MCF 10A (cell line): ENCODE data around the gene EHBP1. TPM values are rescaled to one million over a fixed set of nuclear protein-coding genes. Genes with fewer than 3 reads are reported as not detected.

Experiments
- BruUV-seq: library from RNA; stranded (reverse); fragments of 400-500 nt; replicated peaks from 2 replicates; lab custom pipeline; 2021; lab: Mats Ljungman, UMichigan
- CTCF ChIA-PET: fragments of 300-600 bp; sonication (Branson Sonifier 250); formaldehyde crosslinking; extraction: SDS; loops from one replicate; lab custom pipeline; 2021; ENCODE audit warnings: antibody characterized with exemption, inconsistent platforms; lab: Yijun Ruan, JAX
- POLR2A ChIA-PET: fragments of 300-600, 350-650 bp; sonication (Branson Sonifier 250); formaldehyde crosslinking; extraction: SDS; loops from one replicate; lab custom pipeline; 2020; ENCODE audit warnings: antibody characterized with exemption, inconsistent platforms; lab: Yijun Ruan, JAX
- DNase-seq: peaks from one replicate; pipeline ENCODE4 v3.0.0-alpha.2; 2018; ENCODE audit not compliant: unreplicated experiment
- H3K27ac Mint-ChIP-seq: one replicate; pipeline ENCODE4 v1.8.0; 2022; ENCODE audit warnings: mild to moderate bottlenecking, low read depth, mixed read lengths; ENCODE audit not compliant: unreplicated experiment
- H3K27me3 Mint-ChIP-seq: one replicate; pipeline ENCODE4 v1.8.0; 2022; ENCODE audit warnings: mixed read lengths; ENCODE audit not compliant: insufficient read depth, unreplicated experiment
- H3K36me3 Mint-ChIP-seq: one replicate; pipeline ENCODE4 v1.8.0; 2022; ENCODE audit warnings: mild to moderate bottlenecking, moderate library complexity, mixed read lengths; ENCODE audit not compliant: insufficient read depth, unreplicated experiment
- H3K4me1 Mint-ChIP-seq: one replicate; pipeline ENCODE4 v1.8.0; 2022; ENCODE audit warnings: mixed read lengths; ENCODE audit not compliant: insufficient read depth, unreplicated experiment
- H3K4me3 Mint-ChIP-seq: one replicate; pipeline ENCODE4 v1.8.0; 2022; ENCODE audit warnings: mild to moderate bottlenecking, moderate library complexity, mixed read lengths; ENCODE audit not compliant: unreplicated experiment
- H3K9me3 Mint-ChIP-seq: one replicate; pipeline ENCODE4 v1.8.0; 2022; ENCODE audit warnings: mixed read lengths; ENCODE audit not compliant: unreplicated experiment
- intact Hi-C: fragments of 100-400 bp; cut with micrococcal nuclease; formaldehyde crosslinking; loops from 2 replicates; pipeline ENCODE4 v1.14.1; 2022
- total RNA-seq: library from RNA; stranded (reverse); gene quantifications from 2 replicates; pipeline ENCODE4 v1.2.3, GENCODE V29; 2022
- TF ChIP-seq, protein P1 (sequence below): fragments of 200-600 bp; IDR thresholded peaks from one replicate; pipeline ENCODE4 v1.8.0; 2022; ENCODE audit warnings: antibody characterized with exemption, mild to moderate bottlenecking; ENCODE audit not compliant: unreplicated experiment

EHBP1 gene
- total RNA-seq, 1 experiment from 2014 or later, result 81.2 TPM

DNA sequence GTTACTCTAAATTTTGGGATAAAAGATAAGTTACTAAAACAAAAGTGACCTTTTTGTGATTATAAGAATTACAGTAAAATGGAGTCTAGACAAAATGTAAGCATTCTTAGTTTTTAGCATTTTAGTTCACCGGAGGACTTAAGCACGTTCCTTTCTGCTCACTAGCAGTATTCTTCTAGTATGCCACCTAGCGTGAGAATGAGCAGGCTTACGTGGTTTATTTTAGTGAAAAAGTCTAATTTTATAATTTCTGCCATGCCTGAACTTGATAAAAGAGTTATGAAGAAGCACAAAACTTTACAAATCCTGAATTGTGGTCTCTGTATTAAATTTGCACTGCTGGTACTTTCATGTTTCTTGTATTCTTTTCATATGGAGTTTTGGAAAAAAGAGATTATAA lies 332.5 kb downstream of the EHBP1 start:
- no peak overlapping the region for H3K27ac Mint-ChIP-seq
- POLR2A ChIA-PET, result interaction anchor here (0.6 kb wide), 1 partner anchor 112 kb away, joined by 3 read pairs; no protein-coding TSS in a partner anchor
- peaks cover 5% of the 10 kb centered on the region for H3K4me1 Mint-ChIP-seq
- intact Hi-C loops, result no loop called here
- H3K9me3 Mint-ChIP-seq, result no peaks in the 10 kb centered on the region
- no peak for DNase-seq
- no peaks in the 10 kb centered on the region for H3K36me3 Mint-ChIP-seq
- H3K27me3 Mint-ChIP-seq, result no peaks in the 10 kb centered on the region
- CTCF ChIA-PET, result no interaction called here
- H3K4me3 Mint-ChIP-seq, result no peak overlapping the region
- TF ChIP-seq, protein P1, sequence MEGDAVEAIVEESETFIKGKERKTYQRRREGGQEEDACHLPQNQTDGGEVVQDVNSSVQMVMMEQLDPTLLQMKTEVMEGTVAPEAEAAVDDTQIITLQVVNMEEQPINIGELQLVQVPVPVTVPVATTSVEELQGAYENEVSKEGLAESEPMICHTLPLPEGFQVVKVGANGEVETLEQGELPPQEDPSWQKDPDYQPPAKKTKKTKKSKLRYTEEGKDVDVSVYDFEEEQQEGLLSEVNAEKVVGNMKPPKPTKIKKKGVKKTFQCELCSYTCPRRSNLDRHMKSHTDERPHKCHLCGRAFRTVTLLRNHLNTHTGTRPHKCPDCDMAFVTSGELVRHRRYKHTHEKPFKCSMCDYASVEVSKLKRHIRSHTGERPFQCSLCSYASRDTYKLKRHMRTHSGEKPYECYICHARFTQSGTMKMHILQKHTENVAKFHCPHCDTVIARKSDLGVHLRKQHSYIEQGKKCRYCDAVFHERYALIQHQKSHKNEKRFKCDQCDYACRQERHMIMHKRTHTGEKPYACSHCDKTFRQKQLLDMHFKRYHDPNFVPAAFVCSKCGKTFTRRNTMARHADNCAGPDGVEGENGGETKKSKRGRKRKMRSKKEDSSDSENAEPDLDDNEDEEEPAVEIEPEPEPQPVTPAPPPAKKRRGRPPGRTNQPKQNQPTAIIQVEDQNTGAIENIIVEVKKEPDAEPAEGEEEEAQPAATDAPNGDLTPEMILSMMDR, result no peak
- BruUV-seq, result no TSS peak

DNA sequence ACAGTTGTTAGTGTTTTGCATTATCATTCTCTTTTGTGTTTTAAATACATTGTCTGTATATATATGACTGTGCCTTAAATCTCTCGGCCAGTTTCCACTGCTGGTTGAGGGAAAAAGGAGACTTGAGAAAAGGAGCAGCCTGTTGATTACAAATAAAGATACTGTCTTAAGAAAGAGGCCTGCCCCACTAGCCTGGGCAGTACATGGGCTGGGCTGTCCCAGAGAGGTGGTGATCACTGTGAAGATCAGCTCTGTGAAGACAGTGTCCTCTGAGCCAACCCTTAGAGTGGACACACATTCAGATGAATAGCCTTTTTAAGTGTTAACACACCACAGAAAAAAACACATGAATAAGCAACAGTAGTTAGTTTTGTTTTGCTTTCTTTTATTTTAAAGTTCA lies 335.1 kb downstream of the EHBP1 start:
- Mint-ChIP-seq H3K9me3 (no peaks in the 10 kb centered on the region), H3K4me1 (no peaks in the 10 kb centered on the region), H3K27me3 (no peaks in the 10 kb centered on the region), H3K4me3 (no peak overlapping the region), H3K27ac (no peak overlapping the region), H3K36me3 (no peaks in the 10 kb centered on the region)
- intact Hi-C loops, result no loop called here
- ChIA-PET CTCF (no interaction called here), POLR2A (interaction anchor here (1.7 kb wide), 1 partner anchor 10 kb away, joined by 11 read pairs; the partner anchor contains the start of gene OTX1)
- no peak for DNase-seq
- TF ChIP-seq, protein P1, result no peak
- no TSS peak for BruUV-seq

DNA sequence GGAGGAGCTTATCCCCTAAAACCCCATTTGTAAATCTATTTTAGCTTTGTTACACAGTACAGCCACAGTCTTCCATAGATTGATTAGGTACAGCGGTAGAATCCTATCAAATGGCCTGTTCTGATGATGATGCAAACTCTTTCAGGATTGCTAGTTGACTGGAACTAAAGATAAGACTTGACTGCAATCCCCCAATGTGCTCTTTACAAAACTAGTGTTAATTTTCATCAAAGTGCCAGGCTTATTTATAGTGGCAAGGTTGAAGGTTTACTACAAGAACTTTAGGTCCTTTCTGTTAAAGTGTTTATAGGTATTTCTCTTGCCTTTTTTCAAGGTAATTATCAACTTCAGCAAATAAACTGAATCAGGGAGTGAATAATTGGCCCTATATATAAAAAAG lies 336.1 kb downstream of the EHBP1 start:
- peaks cover 6% of the 10 kb centered on the region for H3K36me3 Mint-ChIP-seq
- no peaks in the 10 kb centered on the region for H3K9me3 Mint-ChIP-seq
- CTCF ChIA-PET, result interaction anchor here (0.6 kb wide), 1 partner anchor 255 kb away, joined by 3 read pairs; no protein-coding TSS in a partner anchor

DNA sequence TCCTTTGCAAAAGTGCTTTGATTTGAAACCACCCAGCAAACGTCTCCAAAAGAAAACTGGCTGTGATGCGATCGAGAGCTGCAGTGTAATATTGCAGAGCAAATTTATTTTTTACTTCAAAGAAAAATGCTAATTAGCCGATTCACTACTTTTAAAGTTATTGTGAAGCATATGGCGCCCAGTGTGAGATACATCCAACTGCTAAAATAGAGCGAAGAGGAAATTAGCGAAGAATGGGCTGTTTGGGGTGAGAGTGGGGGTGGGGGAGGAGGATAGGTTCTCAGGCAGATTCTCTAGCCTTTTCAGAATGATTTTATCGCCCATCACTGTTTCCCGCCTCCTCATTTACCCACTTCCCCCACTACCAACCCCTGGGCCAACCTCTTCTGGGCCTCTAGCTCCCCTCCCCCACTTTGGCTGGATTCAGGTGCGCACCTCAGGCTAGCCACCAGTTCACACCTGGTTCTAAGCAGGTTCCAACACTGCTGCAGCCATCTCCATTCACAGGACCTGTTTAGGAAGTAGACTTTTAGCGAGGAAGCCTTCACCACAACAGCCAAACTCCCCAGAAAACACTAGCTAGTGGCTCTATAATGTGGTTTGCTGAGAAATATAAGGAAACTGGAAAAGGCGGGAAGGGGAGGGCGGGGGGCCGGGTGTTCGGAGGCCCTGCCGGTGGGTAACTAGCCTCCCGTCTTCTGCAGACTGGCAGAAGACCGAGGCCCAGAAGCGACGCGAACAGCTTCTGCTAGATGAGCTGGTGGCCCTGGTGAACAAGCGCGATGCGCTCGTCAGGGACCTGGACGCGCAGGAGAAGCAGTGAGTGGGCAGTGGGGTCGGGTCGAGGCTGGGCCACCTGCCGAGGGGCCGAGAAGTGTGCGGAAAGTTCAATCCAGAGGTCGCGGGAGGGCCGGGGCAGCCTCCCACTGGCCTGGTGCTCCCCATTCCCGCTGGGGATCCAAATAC lies 339.1 kb downstream of the EHBP1 start:
- H3K9me3 Mint-ChIP-seq, result no peaks in the 10 kb centered on the region
- no peaks in the 10 kb centered on the region for H3K27me3 Mint-ChIP-seq
- CTCF ChIA-PET, result interaction anchor here (0.7 kb wide), 1 partner anchor 443 kb away, joined by 4 read pairs; no protein-coding TSS in a partner anchor
- TF ChIP-seq, protein P1, result no peak
- BruUV-seq, result no TSS peak
- DNase-seq, result no peak
- no peaks in the 10 kb centered on the region for H3K4me1 Mint-ChIP-seq
- H3K4me3 Mint-ChIP-seq, result no peak overlapping the region
- intact Hi-C loops, result no loop called here
- peaks cover 6% of the 10 kb centered on the region for H3K36me3 Mint-ChIP-seq
- H3K27ac Mint-ChIP-seq, result no peak overlapping the region
- POLR2A ChIA-PET, result no interaction called here

More for the DNA sequence above, 336.1 kb downstream of the EHBP1 start:
- H3K4me1 Mint-ChIP-seq, result no peaks in the 10 kb centered on the region
- POLR2A ChIA-PET, result interaction anchor here (1.7 kb wide), 1 partner anchor 9 kb away, joined by 11 read pairs; the partner anchor contains the start of gene OTX1
- TF ChIP-seq, protein P1, result no peak
- intact Hi-C loops, result no loop called here
- no peak overlapping the region for H3K4me3 Mint-ChIP-seq
- no peak for DNase-seq
- no peaks in the 10 kb centered on the region for H3K27me3 Mint-ChIP-seq
- BruUV-seq, result no TSS peak
- H3K27ac Mint-ChIP-seq, result no peak overlapping the region
